HCT116 (cell line): Measurements from ENCODE around the gene EPHA3. TPM values are rescaled to one million over a fixed set of nuclear protein-coding genes. Genes with fewer than 3 reads are reported as not detected.

ENCODE experiments used
- ATAC-seq: fragments of 200-7000 bp; cut with Tn5 transposase; 2 replicates; pipeline ENCODE4 v1.9.1; 2020; ENCODE audit warnings: mild to moderate bottlenecking, moderate library complexity
- BruUV-seq: library from RNA; stranded (reverse); fragments of 400-500 nt; replicated peaks from 2 replicates; lab custom pipeline; 2021; lab: Mats Ljungman, UMichigan
- CTCF ChIA-PET: fragments of 300-600 bp; sonication (Branson Sonifier 250); formaldehyde crosslinking; loops from one replicate; lab custom pipeline; 2021; ENCODE audit warnings: antibody characterized with exemption; lab: Charles Lee
- POLR2A ChIA-PET: fragments of 300-600, 350-600 bp; sonication (Branson Sonifier 250); formaldehyde crosslinking; loops from one replicate; lab custom pipeline; 2021; ENCODE audit warnings: antibody characterized with exemption; lab: Charles Lee
- RAD21 ChIA-PET, 2 experiments: fragments of 300-600 bp; sonication (Branson Sonifier 250); formaldehyde crosslinking; loops; one replicate each; lab custom pipeline; 2023; ENCODE audit warnings: low total read pairs in 2 of 2; ENCODE audit not compliant: uncharacterized antibody in 2 of 2, unreplicated experiment in 2 of 2, low non-redundant PET in 1 of 2; lab: Charles Lee
- DNase-seq: peaks from one replicate; pipeline ENCODE4 v3.0.0-alpha.2; 2010; ENCODE audit warnings: low read depth, low spot score
- H2AFZ ChIP-seq: fragments of 200-600 bp; shearing (Covaris generic), sonication (generic); 2 replicates; pipeline ENCODE4 v1.6.1; 2017; ENCODE audit warnings: low read depth, mixed run types, mixed read lengths, antibody characterized with exemption, low read length; ENCODE audit not compliant: poor library complexity, severe bottlenecking
- H3K27ac ChIP-seq: 2 replicates; pipeline ENCODE4 v1.5.1; 2012; ENCODE audit warnings: low read depth, low read length
- H3K27me3 ChIP-seq: fragments of 200-600 bp; sonication (generic); 2 replicates; pipeline ENCODE4 v1.6.1; 2016; ENCODE audit warnings: mixed run types, low read length, mixed read lengths; ENCODE audit not compliant: insufficient read depth
- H3K36me3 ChIP-seq, 2 experiments: fragments of 200-500 bp in 1 of 2; fragments of 200-600 bp in 1 of 2; sonication (Bioruptor generic) in 1 of 2; sonication (generic) in 1 of 2; 2 replicates each; pipeline versions ENCODE4 v1.5.1 to v1.6.1; 2014 to 2016; ENCODE audit warnings: low read length in 2 of 2, inconsistent platforms in 1 of 2, mixed read lengths in 1 of 2, mixed run types in 1 of 2; ENCODE audit not compliant: insufficient read depth in 2 of 2, control insufficient read depth in 1 of 2
- H3K4me1 ChIP-seq, 2 experiments: fragments of 200-600 bp in 1 of 2; sonication (generic) in 1 of 2; 2 replicates each; pipeline versions ENCODE4 v1.5.1 to v1.6.1; 2012 to 2017; ENCODE audit warnings: low read length in 2 of 2, inconsistent platforms in 1 of 2, mild to moderate bottlenecking in 1 of 2, mixed read lengths in 1 of 2, mixed run types in 1 of 2, moderate library complexity in 1 of 2; ENCODE audit not compliant: insufficient read depth in 2 of 2, control insufficient read depth in 1 of 2
- H3K4me2 ChIP-seq: fragments of 200-600 bp; sonication (generic); 2 replicates; pipeline ENCODE4 v1.6.1; 2017; ENCODE audit warnings: mixed run types, low read length, mixed read lengths
- H3K4me3 ChIP-seq, 2 experiments: fragments of 200-600 bp in 1 of 2; sonication (generic) in 1 of 2; replicated peaks in 1 of 2; 2 replicates each; pipeline ENCODE4 v1.5.1; 2011 to 2016; ENCODE audit warnings: low read length in 2 of 2, control low read depth in 1 of 2, low read depth in 1 of 2, mild to moderate bottlenecking in 1 of 2, mixed read lengths in 1 of 2, mixed run types in 1 of 2
- H3K79me2 ChIP-seq: fragments of 200-600 bp; sonication (generic); 2 replicates; pipeline ENCODE4 v1.6.1; 2017; ENCODE audit warnings: mild to moderate bottlenecking, mixed run types, low read length, moderate library complexity, mixed read lengths; ENCODE audit not compliant: insufficient read depth
- H3K9ac ChIP-seq: fragments of 200-600 bp; sonication (generic); 2 replicates; pipeline ENCODE4 v1.6.1; 2016; ENCODE audit warnings: low read length, mixed read lengths
- H3K9me2 ChIP-seq: fragments of 200-600 bp; sonication (generic), shearing (Covaris generic); 2 replicates; pipeline ENCODE4 v1.6.1; 2017; ENCODE audit warnings: mixed run types, mild to moderate bottlenecking, moderate library complexity; ENCODE audit not compliant: insufficient read depth
- H3K9me3 ChIP-seq, 2 experiments: fragments of 200-500 bp in 1 of 2; fragments of 200-600 bp in 1 of 2; sonication (Bioruptor generic) in 1 of 2; sonication (generic) in 1 of 2; 2 replicates each; pipeline ENCODE4 v1.6.1; 2014 to 2017; ENCODE audit warnings: low read length in 2 of 2, mixed read lengths in 2 of 2, inconsistent platforms in 1 of 2, low read depth in 1 of 2, mild to moderate bottlenecking in 1 of 2, mixed run types in 1 of 2, moderate library complexity in 1 of 2; ENCODE audit not compliant: control insufficient read depth in 1 of 2, insufficient read depth in 1 of 2
- H4K20me1 ChIP-seq: fragments of 200-600 bp; sonication (generic), shearing (Covaris generic); 2 replicates; pipeline ENCODE4 v1.6.1; 2017; ENCODE audit warnings: mixed run types, mild to moderate bottlenecking, moderate library complexity; ENCODE audit not compliant: insufficient read depth
- EGR1 ChIP-seq: IDR thresholded peaks from 2 replicates; pipeline ENCODE4 v1.6.1; 2012; ENCODE audit warnings: low read depth
- ELF1 ChIP-seq: IDR thresholded peaks from 2 replicates; pipeline ENCODE4 v1.6.1; 2012; ENCODE audit warnings: low read depth, borderline replicate concordance
- EZH2 ChIP-seq: fragments of 200-600 bp; sonication (generic); IDR thresholded peaks from 2 replicates; pipeline ENCODE4 v1.6.1; 2017; ENCODE audit warnings: antibody characterized with exemption, mixed run types
- FOSL1 ChIP-seq: IDR thresholded peaks from 2 replicates; pipeline ENCODE4 v1.6.1; 2012; ENCODE audit warnings: low read depth
- POLR2A ChIP-seq: IDR thresholded peaks from 2 replicates; pipeline ENCODE4 v1.7.0; 2011; ENCODE audit warnings: borderline replicate concordance; ENCODE audit not compliant: insufficient read depth, insufficient read length; ENCODE audit errors: extremely low read depth
- POLR2AphosphoS5 ChIP-seq: IDR thresholded peaks from 2 replicates; pipeline ENCODE4 v1.6.1; 2011; ENCODE audit warnings: mild to moderate bottlenecking, low read depth, low read length, moderate library complexity
- RAD21 ChIP-seq: IDR thresholded peaks from 2 replicates; pipeline ENCODE4 v1.6.1; 2012; ENCODE audit warnings: low read depth, mild to moderate bottlenecking
- SIN3A ChIP-seq: IDR thresholded peaks from 2 replicates; pipeline ENCODE4 v1.6.1; 2012; ENCODE audit warnings: low read depth
- SP1 ChIP-seq: IDR thresholded peaks from 2 replicates; pipeline ENCODE4 v1.6.1; 2012; ENCODE audit warnings: low read depth
- YY1 ChIP-seq: IDR thresholded peaks from 2 replicates; pipeline ENCODE4 v1.6.1; 2011; ENCODE audit warnings: low read length, low read depth, moderate library complexity, mild to moderate bottlenecking; ENCODE audit not compliant: insufficient replicate concordance; ENCODE audit errors: extremely low read depth
- ZFX ChIP-seq: fragments of 450-650 bp; IDR thresholded peaks from 2 replicates; pipeline ENCODE4 v1.6.1; 2017
- ZNF274 ChIP-seq: fragments of 200-500 bp; sonication (Bioruptor generic); IDR thresholded peaks from 2 replicates; pipeline ENCODE4 v1.6.1; 2014; ENCODE audit warnings: mild to moderate bottlenecking, low read depth, low read length, inconsistent platforms
- intact Hi-C: fragments of 100-400 bp; cut with micrococcal nuclease; formaldehyde crosslinking; loops from 2 replicates; pipeline ENCODE4 v1.10.0; 2022
- total RNA-seq: library from RNA; stranded (reverse); gene quantifications from one replicate; pipeline ENCODE4 v1.2.1, GENCODE V29; 2021; ENCODE audit not compliant: unreplicated experiment
- TF ChIP-seq, protein P1 (sequence below): IDR thresholded peaks from 2 replicates; pipeline ENCODE4 v1.6.1; 2012
- TF ChIP-seq, protein P2 (sequence below): IDR thresholded peaks from 2 replicates; pipeline ENCODE4 v1.6.1; 2012; ENCODE audit warnings: low read depth
- TF ChIP-seq, protein P3 (sequence below), 3 experiments: fragments of 200-600 bp in 1 of 3; sonication (generic) in 1 of 3; IDR thresholded peaks in 2 of 3; conservative IDR thresholded peaks in 1 of 3; 2 replicates each; pipeline ENCODE4 v1.5.1; 2012 to 2017; ENCODE audit warnings: low read depth in 2 of 3, low read length in 2 of 3, antibody characterized with exemption in 1 of 3, borderline replicate concordance in 1 of 3, control low read depth in 1 of 3, mild to moderate bottlenecking in 1 of 3, mixed read lengths in 1 of 3, mixed run types in 1 of 3, moderate library complexity in 1 of 3; ENCODE audit not compliant: insufficient read depth in 1 of 3

EPHA3 gene
- total RNA-seq, 1 experiment from 2014 or later = not detected

DNA sequence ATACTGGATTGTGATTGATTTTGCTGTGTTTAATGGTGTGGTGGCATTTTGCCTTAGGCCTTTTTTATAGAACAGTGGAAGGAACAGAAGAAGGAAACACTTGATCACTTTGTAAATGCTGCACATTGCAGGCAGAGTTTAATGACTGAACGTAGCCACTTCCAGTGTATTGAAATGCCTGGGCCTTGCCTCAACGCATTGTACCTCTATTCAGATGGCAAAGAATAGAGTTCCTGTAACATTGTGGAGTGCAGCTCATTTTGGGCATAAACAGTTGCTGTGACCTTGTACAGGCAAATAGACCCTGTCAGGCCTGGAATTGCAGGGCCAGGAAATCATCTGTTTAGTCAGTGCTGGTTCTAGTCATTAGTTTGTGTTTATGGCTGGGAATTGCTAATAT is 225.0 kb downstream of the EPHA3 start:
- TF ChIP-seq POLR2AphosphoS5 = no peak
- TF ChIP-seq SP1 = no peak
- TF ChIP-seq ELF1 = no peak
- TF ChIP-seq ZNF274 = no peak
- TF ChIP-seq, protein P1, sequence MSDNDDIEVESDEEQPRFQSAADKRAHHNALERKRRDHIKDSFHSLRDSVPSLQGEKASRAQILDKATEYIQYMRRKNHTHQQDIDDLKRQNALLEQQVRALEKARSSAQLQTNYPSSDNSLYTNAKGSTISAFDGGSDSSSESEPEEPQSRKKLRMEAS = no peak
- TF ChIP-seq SIN3A = no peak
- TF ChIP-seq FOSL1 = no peak
- TF ChIP-seq, protein P2, sequence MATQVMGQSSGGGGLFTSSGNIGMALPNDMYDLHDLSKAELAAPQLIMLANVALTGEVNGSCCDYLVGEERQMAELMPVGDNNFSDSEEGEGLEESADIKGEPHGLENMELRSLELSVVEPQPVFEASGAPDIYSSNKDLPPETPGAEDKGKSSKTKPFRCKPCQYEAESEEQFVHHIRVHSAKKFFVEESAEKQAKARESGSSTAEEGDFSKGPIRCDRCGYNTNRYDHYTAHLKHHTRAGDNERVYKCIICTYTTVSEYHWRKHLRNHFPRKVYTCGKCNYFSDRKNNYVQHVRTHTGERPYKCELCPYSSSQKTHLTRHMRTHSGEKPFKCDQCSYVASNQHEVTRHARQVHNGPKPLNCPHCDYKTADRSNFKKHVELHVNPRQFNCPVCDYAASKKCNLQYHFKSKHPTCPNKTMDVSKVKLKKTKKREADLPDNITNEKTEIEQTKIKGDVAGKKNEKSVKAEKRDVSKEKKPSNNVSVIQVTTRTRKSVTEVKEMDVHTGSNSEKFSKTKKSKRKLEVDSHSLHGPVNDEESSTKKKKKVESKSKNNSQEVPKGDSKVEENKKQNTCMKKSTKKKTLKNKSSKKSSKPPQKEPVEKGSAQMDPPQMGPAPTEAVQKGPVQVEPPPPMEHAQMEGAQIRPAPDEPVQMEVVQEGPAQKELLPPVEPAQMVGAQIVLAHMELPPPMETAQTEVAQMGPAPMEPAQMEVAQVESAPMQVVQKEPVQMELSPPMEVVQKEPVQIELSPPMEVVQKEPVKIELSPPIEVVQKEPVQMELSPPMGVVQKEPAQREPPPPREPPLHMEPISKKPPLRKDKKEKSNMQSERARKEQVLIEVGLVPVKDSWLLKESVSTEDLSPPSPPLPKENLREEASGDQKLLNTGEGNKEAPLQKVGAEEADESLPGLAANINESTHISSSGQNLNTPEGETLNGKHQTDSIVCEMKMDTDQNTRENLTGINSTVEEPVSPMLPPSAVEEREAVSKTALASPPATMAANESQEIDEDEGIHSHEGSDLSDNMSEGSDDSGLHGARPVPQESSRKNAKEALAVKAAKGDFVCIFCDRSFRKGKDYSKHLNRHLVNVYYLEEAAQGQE = no peak
- no peak for TF ChIP-seq POLR2A
- TF ChIP-seq EZH2 = no peak
- no peak for TF ChIP-seq YY1
- no peak for TF ChIP-seq RAD21
- no peak for TF ChIP-seq ZFX
- TF ChIP-seq, protein P3, sequence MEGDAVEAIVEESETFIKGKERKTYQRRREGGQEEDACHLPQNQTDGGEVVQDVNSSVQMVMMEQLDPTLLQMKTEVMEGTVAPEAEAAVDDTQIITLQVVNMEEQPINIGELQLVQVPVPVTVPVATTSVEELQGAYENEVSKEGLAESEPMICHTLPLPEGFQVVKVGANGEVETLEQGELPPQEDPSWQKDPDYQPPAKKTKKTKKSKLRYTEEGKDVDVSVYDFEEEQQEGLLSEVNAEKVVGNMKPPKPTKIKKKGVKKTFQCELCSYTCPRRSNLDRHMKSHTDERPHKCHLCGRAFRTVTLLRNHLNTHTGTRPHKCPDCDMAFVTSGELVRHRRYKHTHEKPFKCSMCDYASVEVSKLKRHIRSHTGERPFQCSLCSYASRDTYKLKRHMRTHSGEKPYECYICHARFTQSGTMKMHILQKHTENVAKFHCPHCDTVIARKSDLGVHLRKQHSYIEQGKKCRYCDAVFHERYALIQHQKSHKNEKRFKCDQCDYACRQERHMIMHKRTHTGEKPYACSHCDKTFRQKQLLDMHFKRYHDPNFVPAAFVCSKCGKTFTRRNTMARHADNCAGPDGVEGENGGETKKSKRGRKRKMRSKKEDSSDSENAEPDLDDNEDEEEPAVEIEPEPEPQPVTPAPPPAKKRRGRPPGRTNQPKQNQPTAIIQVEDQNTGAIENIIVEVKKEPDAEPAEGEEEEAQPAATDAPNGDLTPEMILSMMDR (IDR thresholded peaks at IDR 0.05 in 2 of 3, conservative IDR thresholded peaks at IDR 0.05 in 1 of 3; ENCODE audit: borderline replicate concordance in 1 of 3, insufficient read depth in 1 of 3, low read depth in 2 of 3, low read length in 2 of 3) = no peak
- no peak for TF ChIP-seq EGR1
- no peaks in the 10 kb centered on the region for H3K9me2 ChIP-seq

More for the DNA sequence above, 225.0 kb downstream of the EPHA3 start:
- Histone ChIP-seq H3K9ac (no peak overlapping the region), H3K4me1 (no peaks in the 10 kb centered on the region), H3K9me3 (peaks cover 6 to 13% of the 10 kb centered on the region in 2 experiments; a peak in 2 of 4 replicates), H3K79me2 (no peaks in the 10 kb centered on the region), H3K4me3 (no peak overlapping the region), H2AFZ (no peak overlapping the region), H3K27me3 (no peaks in the 10 kb centered on the region), H4K20me1 (no peaks in the 10 kb centered on the region), H3K4me2 (no peak overlapping the region), H3K36me3 (no peaks in the 10 kb centered on the region), H3K27ac (no peak overlapping the region)
- no TSS peak for BruUV-seq
- intact Hi-C loops = no loop called here
- no peak for ATAC-seq
- ChIA-PET CTCF (no interaction called here), POLR2A (no interaction called here), RAD21 (no interaction called here)
- DNase-seq = no peak
